Ovary (tissue), 3 donors: Measurements from ENCODE around the gene SASH3.

Experiments used
- CTCF ChIP-seq, 3 donors: fragments of 450-650 bp in 2 of 3; fragments of 200-600 bp in 1 of 3; IDR thresholded peaks; one replicate each; pipeline versions ENCODE4 v1.5.1 to v1.8.0; 2016 to 2022; ENCODE audit warnings: antibody characterized with exemption in 3 of 3, mild to moderate bottlenecking in 1 of 3
- POLR2A ChIP-seq: fragments of 450-650 bp; IDR thresholded peaks from one replicate; pipeline ENCODE4 v1.6.1; 2017; ENCODE audit warnings: antibody characterized with exemption, mild to moderate bottlenecking, moderate library complexity
- donor health status: DM: no; HTN: no; CAD: no.

- TF ChIP-seq CTCF (IDR thresholded peaks at IDR 0.05) (no peak), POLR2A (no peak)
Measured at GRCh38 chrX:129741880-129742758, 37.6 kb upstream of the SASH3 start.
